ENCODE measurements around the gene DGKB. TPM values are rescaled to one million over a fixed set of nuclear protein-coding genes. Genes with fewer than 3 reads are reported as not detected.

The DGKB gene
- total RNA-seq, result 0.32 and 0.97 TPM in 2 replicates

GRCh38 chr7:14902589-14903067 is at the start of gene DGKB:
TSS of gene DGKB (minus strand) at chr7:14902751.

All from hair follicle dermal papilla cell (primary cell).